Endothelial cell of umbilical vein (primary cell): ENCODE measurements around the gene DOCK1. TPM values are rescaled to one million over a fixed set of nuclear protein-coding genes. Genes with fewer than 3 reads are reported as not detected.

Experiments used
- BruUV-seq: library from RNA; stranded (reverse); fragments of 400-500 nt; replicated peaks from 2 replicates; lab custom pipeline; 2021; lab: Mats Ljungman, UMichigan
- CTCF ChIA-PET: fragments of 300-600, 350-600 bp; sonication (Branson Sonifier 250); formaldehyde crosslinking; loops from one replicate; lab custom pipeline; 2021; ENCODE audit warnings: antibody characterized with exemption, inconsistent platforms; lab: Charles Lee
- POLR2A ChIA-PET: fragments of 300-600, 350-600 bp; sonication (Branson Sonifier 250); formaldehyde crosslinking; loops from one replicate; lab custom pipeline; 2021; ENCODE audit warnings: antibody characterized with exemption, inconsistent platforms; lab: Charles Lee
- DNase-seq: peaks from one replicate; pipeline ENCODE4 v3.0.0-alpha.2; 2011; ENCODE audit warnings: low read depth, low spot score
- FAIRE-seq: peaks from 2 replicates; lab custom pipeline; 2011; peaks lifted over from hg19 to GRCh38; lab: Jason Lieb, UNC
- H2AFZ ChIP-seq: 2 replicates; pipeline ENCODE4 v1.6.0; 2012; ENCODE audit warnings: low read depth, low read length, control low read depth, inconsistent platforms
- H3K27ac ChIP-seq: 2 replicates; pipeline ENCODE4 v1.5.1; 2011; ENCODE audit warnings: low read depth, mild to moderate bottlenecking, control low read depth, low read length, moderate library complexity; ENCODE audit not compliant: insufficient read depth
- H3K27me3 ChIP-seq, 2 experiments: 2 replicates each; pipeline versions ENCODE4 v1.6.0 to v1.6.1; 2011; ENCODE audit warnings: low read length in 2 of 2, mixed read lengths in 1 of 2; ENCODE audit not compliant: control insufficient read depth in 2 of 2, insufficient read depth in 2 of 2
- H3K36me3 ChIP-seq, 2 experiments: 2 replicates in 1 of 2; 3 replicates in 1 of 2; pipeline ENCODE4 v1.5.1; 2011; ENCODE audit warnings: low read length in 2 of 2, mild to moderate bottlenecking in 1 of 2, moderate library complexity in 1 of 2; ENCODE audit not compliant: control insufficient read depth in 2 of 2, insufficient read depth in 2 of 2; ENCODE audit errors: extremely low read depth in 1 of 2
- H3K4me1 ChIP-seq: 3 replicates; pipeline ENCODE4 v1.5.1; 2011; ENCODE audit warnings: mild to moderate bottlenecking, low read length; ENCODE audit not compliant: control insufficient read depth, insufficient read depth; ENCODE audit errors: extremely low read depth
- H3K4me2 ChIP-seq: 2 replicates; pipeline ENCODE4 v1.6.1; 2011; ENCODE audit warnings: low read length, control low read depth, mixed read lengths; ENCODE audit not compliant: insufficient read depth
- H3K4me3 ChIP-seq, 3 experiments: fragments of 200-600 bp in 1 of 3; sonication (generic), shearing (Covaris generic) in 1 of 3; replicated peaks in 1 of 3; 2 replicates each; pipeline ENCODE4 v1.5.1; 2011 to 2016; ENCODE audit warnings: control low read depth in 3 of 3, low read length in 3 of 3, mild to moderate bottlenecking in 2 of 3, inconsistent platforms in 1 of 3, low read depth in 1 of 3, moderate library complexity in 1 of 3; ENCODE audit not compliant: insufficient read depth in 1 of 3
- H3K79me2 ChIP-seq: 2 replicates; pipeline ENCODE4 v1.6.0; 2012; ENCODE audit warnings: low read length, inconsistent platforms; ENCODE audit not compliant: control insufficient read depth, insufficient read depth
- H3K9ac ChIP-seq: replicated peaks from 2 replicates; pipeline ENCODE3; 2011; ENCODE audit warnings: low read length, control low read depth; ENCODE audit not compliant: insufficient read depth; ENCODE audit errors: extremely low read depth
- H3K9me1 ChIP-seq: replicated peaks from 3 replicates; pipeline ENCODE4 v1.6.0; 2011; ENCODE audit warnings: mild to moderate bottlenecking, low read length; ENCODE audit not compliant: control insufficient read depth, insufficient read depth; ENCODE audit errors: extremely low read depth
- H3K9me3 ChIP-seq: replicated peaks from 2 replicates; pipeline ENCODE4 v1.5.1; 2012; ENCODE audit warnings: low read length, inconsistent platforms; ENCODE audit not compliant: control insufficient read depth, insufficient read depth
- H4K20me1 ChIP-seq: replicated peaks from 2 replicates; pipeline ENCODE3; 2011; ENCODE audit warnings: mild to moderate bottlenecking, low read length; ENCODE audit not compliant: control insufficient read depth, insufficient read depth; ENCODE audit errors: extremely low read depth
- CTCF ChIP-seq, 2 donors: IDR thresholded peaks; 1 replicate in 1 of 2; 2 replicates in 1 of 2; pipeline ENCODE4 v1.5.1; 2011; ENCODE audit warnings: low read length in 2 of 2, mild to moderate bottlenecking in 2 of 2, moderate library complexity in 2 of 2, control low read depth in 1 of 2, inconsistent platforms in 1 of 2, low read depth in 1 of 2; ENCODE audit not compliant: insufficient read depth in 1 of 2; ENCODE audit errors: extremely low read depth in 1 of 2
- GATA2 ChIP-seq: IDR thresholded peaks from 2 replicates; pipeline ENCODE4 v1.7.0; 2011; ENCODE audit warnings: low read depth, mild to moderate bottlenecking, moderate library complexity, mixed read lengths, low read length; ENCODE audit not compliant: insufficient read length, insufficient read depth
- JUN ChIP-seq: IDR thresholded peaks from 2 replicates; pipeline ENCODE4 v1.6.1; 2011; ENCODE audit warnings: borderline replicate concordance, low read depth; ENCODE audit not compliant: insufficient read length, insufficient read depth
- POLR2AphosphoS5 ChIP-seq: IDR thresholded peaks from 2 replicates; pipeline ENCODE4 v1.6.1; 2012; ENCODE audit warnings: low read depth, mild to moderate bottlenecking, control low read depth, low read length, moderate library complexity; ENCODE audit not compliant: insufficient read depth
- dilution Hi-C: fragments of 300-500 bp; cut with MboI; formaldehyde crosslinking; loops from one replicate; pipeline ENCODE4 v1.15.0; 2019; ENCODE audit warnings: low sequenced_read_pairs; ENCODE audit not compliant: extremely low pct_ligation_motif_present
- intact Hi-C: fragments of 100-400 bp; cut with micrococcal nuclease; formaldehyde crosslinking; loops from one replicate; pipeline ENCODE4 v1.10.0; 2022
- polyA plus RNA-seq, 4 experiments: library from polyadenylated mRNA; depleted of rRNA in 3 of 4; stranded (reverse) in 3 of 4; unstranded in 1 of 4; fragments of >200 nt; gene quantifications; 2 replicates each; pipeline versions ENCODE4 v1.2.1 to v1.2.3, GENCODE V29; 2011 to 2012; ENCODE audit warnings: missing spikeins in 1 of 4
- total RNA-seq: library from RNA; stranded (reverse); gene quantifications from 2 replicates; pipeline ENCODE4 v1.2.3, GENCODE V29; 2021

DOCK1 gene
- total and polyA plus RNA-seq, 2 donors (not counting 3 experiments of a cell fraction or from before 2014, with no cell fraction given) = 22.5 to 83.1 TPM

GRCh38 chr10:127423218-127423915 is 518.1 kb downstream of the DOCK1 start:
- POLR2A ChIA-PET = no interaction called here
- Histone ChIP-seq H3K9ac (no peak overlapping the region), H3K27ac (no peak overlapping the region), H3K4me2 (no peak overlapping the region), H2AFZ (no peak overlapping the region), H3K4me1 (no peaks in the 10 kb centered on the region), H3K27me3 (no peaks in the 10 kb centered on the region), H3K79me2 (no peaks in the 10 kb centered on the region), H4K20me1 (no peaks in the 10 kb centered on the region), H3K9me1 (no peaks in the 10 kb centered on the region), H3K36me3 (peaks cover 2 to 42% of the 10 kb centered on the region in 2 experiments), H3K4me3 (no peak overlapping the region), H3K9me3 (no peaks in the 10 kb centered on the region)
- TF ChIP-seq POLR2AphosphoS5 (no peak), GATA2 (no peak), CTCF (IDR thresholded peaks at IDR 0.05; ENCODE audit: extremely low read depth in 1 of 2, insufficient read depth in 1 of 2, low read depth in 1 of 2, low read length in 2 of 2) (no peak), JUN (no peak)
- FAIRE-seq = no peak
- no peak for DNase-seq
- CTCF ChIA-PET = no interaction called here
- intact Hi-C loops = no loop called here
- dilution Hi-C loops = no loop called here
- no TSS peak for BruUV-seq
